GM06990 (cell line): ENCODE results near the gene CUX1.

Source experiments
- DNase-seq: peaks from one replicate; pipeline ENCODE4 v3.0.0-alpha.2; 2011; ENCODE audit not compliant: insufficient read length; ENCODE audit errors: extremely low read depth
- H3K27me3 ChIP-seq: replicated peaks from 2 replicates; pipeline ENCODE4 v1.6.0; 2011; ENCODE audit warnings: low read length; ENCODE audit not compliant: control insufficient read depth, insufficient read depth
- H3K36me3 ChIP-seq: 2 replicates; pipeline ENCODE4 v1.5.1; 2011; ENCODE audit warnings: low read length; ENCODE audit not compliant: control insufficient read depth, insufficient read depth
- H3K4me3 ChIP-seq: replicated peaks from 2 replicates; pipeline ENCODE4 v1.5.1; 2011; ENCODE audit warnings: low read depth, mild to moderate bottlenecking, control low read depth, low read length
- TF ChIP-seq, protein P1 (sequence below): IDR thresholded peaks from 2 replicates; pipeline ENCODE4 v1.5.1; 2011; ENCODE audit warnings: low read length, control low read depth, mild to moderate bottlenecking, inconsistent platforms; ENCODE audit not compliant: insufficient read depth, poor library complexity, severe bottlenecking

Gene CUX1

DNA sequence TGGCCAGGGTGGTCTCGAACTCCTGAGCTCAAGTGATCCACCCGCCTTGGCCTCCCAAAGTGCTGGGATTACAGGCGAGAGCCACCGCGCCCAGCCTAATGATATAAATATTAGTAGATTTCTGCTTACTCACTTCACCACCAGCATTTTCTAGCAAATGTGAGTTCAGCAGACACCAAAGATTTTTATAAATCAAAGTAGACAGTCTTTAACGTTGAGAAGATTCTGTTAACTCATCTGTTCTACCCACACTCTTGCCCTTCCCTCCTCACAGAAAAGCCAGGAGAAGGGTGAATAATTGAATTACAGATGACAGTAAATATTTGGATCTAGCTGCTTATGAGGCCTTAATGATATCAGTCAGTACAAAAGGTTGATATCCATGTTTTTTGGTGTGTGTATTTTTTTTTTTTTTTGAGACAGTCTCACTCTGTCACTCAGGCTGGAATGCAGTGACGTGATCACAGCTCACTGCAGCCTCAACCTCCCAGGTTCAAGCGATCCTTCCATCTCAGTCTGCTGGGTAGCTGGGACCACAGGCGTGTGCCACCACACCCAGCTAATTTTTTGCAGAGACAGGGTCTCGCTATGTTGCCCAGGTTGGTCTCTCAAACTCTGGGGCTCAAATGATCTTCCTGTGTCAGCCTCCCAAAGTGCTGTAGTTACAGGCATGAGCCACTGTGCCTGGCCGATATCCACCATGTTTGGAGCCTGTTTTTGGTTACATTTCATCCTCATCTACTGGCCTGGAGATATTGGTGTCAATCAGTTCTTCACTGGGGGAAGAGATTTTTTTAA lies 120.5 kb downstream of the CUX1 start:
- Histone ChIP-seq H3K4me3 (no peak overlapping the region), H3K27me3 (no peaks in the 10 kb centered on the region), H3K36me3 (no peaks in the 10 kb centered on the region)
- no peak for DNase-seq
- TF ChIP-seq, protein P1, sequence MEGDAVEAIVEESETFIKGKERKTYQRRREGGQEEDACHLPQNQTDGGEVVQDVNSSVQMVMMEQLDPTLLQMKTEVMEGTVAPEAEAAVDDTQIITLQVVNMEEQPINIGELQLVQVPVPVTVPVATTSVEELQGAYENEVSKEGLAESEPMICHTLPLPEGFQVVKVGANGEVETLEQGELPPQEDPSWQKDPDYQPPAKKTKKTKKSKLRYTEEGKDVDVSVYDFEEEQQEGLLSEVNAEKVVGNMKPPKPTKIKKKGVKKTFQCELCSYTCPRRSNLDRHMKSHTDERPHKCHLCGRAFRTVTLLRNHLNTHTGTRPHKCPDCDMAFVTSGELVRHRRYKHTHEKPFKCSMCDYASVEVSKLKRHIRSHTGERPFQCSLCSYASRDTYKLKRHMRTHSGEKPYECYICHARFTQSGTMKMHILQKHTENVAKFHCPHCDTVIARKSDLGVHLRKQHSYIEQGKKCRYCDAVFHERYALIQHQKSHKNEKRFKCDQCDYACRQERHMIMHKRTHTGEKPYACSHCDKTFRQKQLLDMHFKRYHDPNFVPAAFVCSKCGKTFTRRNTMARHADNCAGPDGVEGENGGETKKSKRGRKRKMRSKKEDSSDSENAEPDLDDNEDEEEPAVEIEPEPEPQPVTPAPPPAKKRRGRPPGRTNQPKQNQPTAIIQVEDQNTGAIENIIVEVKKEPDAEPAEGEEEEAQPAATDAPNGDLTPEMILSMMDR: no peak

DNA sequence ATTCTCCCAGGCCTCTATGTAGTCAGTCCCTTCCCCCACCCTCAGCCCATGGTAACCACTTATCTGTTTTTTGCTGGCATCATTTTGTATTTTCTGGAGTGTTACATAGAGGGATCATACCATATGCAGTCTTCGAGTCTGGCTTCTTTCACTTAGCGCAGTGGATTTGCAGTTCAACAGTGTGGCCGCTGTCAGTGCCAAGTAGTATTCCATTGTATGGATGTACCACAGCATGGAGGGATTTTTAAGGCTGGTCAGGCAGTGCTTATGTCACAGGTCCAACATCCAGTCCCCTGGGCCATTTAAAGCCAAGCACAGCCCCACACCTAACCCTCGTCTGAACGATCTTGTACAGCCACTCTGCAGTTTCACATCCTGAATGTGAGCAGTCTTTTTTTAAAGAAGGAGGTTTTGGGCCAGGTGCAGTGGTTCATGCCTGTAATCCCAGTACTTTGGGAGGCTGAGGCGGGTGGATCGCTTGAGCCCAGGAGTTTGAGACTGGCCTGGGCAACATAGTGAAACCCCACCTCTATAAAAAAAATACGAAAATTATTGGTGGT lies 121.8 kb downstream of the CUX1 start:
- TF ChIP-seq, protein P1: no peak

DNA sequence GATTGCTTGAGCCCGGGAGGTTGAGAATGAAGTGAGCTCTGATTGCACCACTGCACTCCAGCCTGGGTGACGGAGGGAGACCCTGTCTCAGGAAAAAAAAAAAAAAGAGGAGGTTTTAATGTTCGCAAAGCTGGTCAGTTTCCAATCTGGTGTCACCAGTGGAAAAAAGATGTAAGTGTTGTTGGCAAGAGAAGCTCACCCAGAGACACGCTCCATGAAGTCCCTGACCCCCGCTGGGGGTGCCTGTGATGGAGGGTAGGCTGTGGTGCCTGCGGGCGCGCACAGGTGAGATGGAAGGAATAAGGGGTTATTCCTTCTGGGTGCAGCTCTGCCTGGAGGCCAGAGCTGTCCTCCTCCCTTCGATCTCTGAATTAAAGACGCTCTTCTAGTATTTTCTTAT lies 122.7 kb downstream of the CUX1 start:
- Histone ChIP-seq H3K27me3 (no peaks in the 10 kb centered on the region), H3K36me3 (no peaks in the 10 kb centered on the region), H3K4me3 (no peak overlapping the region)
- no peak for DNase-seq
- TF ChIP-seq, protein P1: no peak

More for the DNA sequence above, 121.8 kb downstream of the CUX1 start:
- H3K36me3 ChIP-seq: no peaks in the 10 kb centered on the region
- DNase-seq: peak; percentile 48
- no peaks in the 10 kb centered on the region for H3K27me3 ChIP-seq
- no peak overlapping the region for H3K4me3 ChIP-seq

DNA sequence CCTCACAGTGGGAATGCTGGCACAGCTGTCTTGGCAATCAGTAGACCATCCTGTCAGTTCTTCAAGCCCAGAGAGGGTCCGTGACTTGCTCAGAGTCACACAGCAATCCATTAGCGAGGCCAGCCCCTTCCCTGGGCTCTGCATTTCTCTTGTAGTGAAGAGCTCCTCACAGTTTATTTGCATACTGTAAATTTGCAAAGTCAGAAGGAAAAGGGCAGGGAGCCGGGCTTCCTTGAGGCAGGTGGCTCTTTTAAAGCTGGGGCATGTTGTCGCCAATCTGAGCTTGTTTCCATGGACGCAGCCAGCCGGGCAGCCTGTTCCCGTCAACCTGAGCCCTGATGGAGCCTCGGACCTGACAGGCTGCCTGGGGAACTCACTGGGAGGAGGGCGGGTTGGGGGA lies 123.4 kb downstream of the CUX1 start:
- TF ChIP-seq, protein P1: no peak
- Histone ChIP-seq H3K4me3 (no peak overlapping the region), H3K36me3 (no peaks in the 10 kb centered on the region), H3K27me3 (no peaks in the 10 kb centered on the region)
- DNase-seq: no peak

DNA sequence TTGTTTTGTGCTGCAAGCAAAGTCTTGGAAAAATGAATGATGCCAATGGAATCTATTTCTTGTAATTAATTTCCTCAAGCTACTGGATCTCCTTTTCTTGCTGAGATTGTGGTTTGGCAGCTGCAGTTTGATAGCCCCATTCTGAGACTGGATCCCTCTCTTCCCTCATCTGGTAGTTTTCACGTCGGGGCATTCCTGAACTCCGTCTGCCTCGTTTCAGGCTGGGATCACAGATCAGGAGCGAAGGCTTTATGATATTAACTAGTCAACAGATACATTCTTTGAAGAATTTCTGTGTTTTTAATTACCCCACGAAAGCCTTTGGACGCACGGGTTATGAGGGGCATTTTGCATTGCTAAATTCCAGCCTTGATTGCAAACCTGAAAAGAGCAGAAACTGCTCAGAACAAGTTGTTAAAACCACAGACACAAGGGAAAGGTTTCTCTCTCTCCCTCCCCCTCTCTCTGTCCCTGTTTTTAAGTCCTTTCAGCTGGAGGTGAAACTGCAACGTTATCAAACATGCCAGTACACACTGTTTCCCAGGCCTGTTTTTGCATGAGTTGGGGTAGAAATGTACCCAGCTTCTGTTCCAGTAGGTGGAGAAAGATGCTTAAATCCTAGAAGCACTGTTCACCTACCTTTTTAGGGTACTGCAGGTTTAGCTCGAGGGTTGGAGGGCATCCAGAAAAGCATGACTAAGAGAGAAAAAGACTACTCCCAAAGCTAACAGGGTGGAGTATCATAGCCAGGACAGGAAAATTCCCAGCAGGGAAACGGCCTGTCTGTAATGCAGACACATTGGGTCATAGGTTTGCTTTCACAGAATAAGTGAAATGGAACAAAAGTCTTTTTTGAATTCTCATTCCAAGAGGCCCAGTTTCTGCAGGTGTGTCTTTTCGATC lies 124.3 kb downstream of the CUX1 start:
- TF ChIP-seq, protein P1: no peak
- no peak overlapping the region for H3K4me3 ChIP-seq
- no peak for DNase-seq

More for the DNA sequence above, 124.3 kb downstream of the CUX1 start:
- Histone ChIP-seq H3K27me3 (no peaks in the 10 kb centered on the region), H3K36me3 (no peaks in the 10 kb centered on the region)
